Activated gamma-delta T cell treated with Interleukin-2 at 50 U/mL for 16 hours (primary cell): ENCODE data around the gene GPRASP2.
"Not testable (repeated sequence)": the region's sequence is repeated elsewhere in the genome, so short reads cannot be mapped to it uniquely, and the experiment has no call there.

ENCODE experiments used
- DNase-seq: peaks from one replicate; pipeline ENCODE4 v3.0.0-alpha.2; 2020

Gene GPRASP2

DNA sequence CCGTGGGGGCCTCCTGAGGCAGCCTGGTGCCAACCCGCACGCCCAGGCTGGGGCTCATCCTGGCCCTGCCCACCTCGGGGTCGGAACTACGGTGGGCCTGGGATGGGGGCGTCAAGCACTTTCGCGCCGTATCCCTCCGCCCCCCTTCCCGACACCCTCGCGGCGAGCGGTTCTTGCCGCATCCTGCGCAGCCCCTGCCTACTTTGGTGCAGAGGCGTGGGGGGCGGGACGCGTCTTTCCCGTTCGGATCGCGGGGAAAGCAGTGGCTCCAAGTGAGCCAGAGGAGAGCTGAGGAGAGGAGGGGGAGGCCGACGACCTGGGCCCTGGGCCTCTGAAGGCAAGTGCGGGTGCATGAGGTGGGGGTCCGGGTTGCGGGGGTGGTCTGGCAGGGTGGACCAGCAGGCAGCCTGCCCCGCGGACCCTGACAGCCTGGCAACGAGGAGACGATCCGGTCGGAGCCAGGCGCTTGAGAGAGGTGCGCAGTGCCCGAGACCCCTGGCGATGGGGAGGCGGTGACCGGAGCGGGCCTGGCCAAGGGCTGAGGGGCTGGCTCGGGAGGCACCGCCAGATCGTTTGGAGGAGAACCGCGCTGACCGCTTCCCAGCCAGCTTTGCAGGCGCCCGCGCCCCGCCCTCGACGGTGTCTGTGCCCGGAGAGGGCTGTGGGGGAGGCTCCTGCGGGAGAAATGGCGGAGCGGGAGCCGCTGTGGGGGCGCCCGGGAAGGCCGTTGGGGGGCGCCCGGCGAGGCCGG, at the start of gene GPRASP2:
TSS of gene GPRASP2 (plus strand) at position 233 of the 751 bp plus-strand sequence. CDS start 2,422 bp downstream, outside the sequence.
- DNase-seq = no peak

DNA sequence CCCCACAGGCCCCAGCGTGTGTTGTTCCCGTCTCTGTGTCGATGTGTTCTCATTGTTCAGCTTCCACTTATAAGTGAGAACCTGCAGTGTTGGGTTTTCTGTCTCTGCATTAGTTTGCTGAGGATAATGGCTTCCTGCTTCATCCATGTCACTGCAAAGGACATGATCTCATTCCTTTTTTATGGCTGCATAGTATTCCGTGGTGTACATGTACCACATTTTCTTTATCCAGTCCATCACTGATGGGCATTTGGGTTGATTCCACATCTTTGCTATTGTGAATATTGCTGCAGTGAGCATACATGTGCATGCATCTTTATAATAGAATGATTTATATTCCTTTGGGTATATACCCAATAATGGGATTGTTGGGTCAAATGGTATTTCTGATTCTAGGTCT, 48.4 kb upstream of the GPRASP2 start:
- not testable (repeated sequence) for DNase-seq

DNA sequence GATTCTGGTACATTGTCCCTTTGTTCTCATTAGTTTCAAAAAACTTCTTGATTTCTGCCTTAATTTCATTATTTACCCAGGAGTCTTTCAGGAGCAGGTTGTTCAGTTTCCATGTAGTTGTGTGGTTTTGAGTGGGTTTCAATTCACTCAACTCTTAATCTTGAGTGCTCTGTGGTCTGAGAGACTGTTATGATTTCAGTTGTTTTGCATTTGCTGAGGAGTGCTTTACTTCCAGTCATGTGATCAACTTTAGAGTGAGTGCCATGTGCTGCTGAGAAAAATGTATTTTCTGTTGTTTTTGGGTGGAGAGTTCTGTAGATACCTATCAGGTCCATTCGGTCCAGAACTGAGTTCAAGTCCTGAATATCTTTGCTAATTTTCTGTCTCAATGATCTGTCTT, 45.2 kb upstream of the GPRASP2 start:
- not testable (repeated sequence) for DNase-seq

DNA sequence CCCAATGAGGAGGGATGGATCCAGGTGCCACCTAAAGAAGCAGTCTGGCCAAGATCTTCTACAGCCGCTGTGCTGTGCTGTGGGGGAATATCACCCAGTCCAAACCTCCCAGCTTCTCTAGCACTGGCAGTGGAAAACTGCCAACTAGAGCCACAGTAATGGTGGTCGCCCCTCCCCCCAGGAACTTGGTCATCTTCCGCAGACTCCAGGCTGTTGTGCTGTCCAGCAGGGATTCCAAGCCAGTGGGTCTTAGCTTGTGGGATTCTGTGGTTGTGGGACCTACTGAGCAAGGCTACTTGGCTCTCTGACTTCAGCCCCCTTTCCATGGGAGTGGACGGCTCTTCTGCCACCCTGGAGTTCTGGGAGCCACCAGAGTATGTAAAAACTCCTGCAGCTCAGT, 42.7 kb upstream of the GPRASP2 start:
- no peak for DNase-seq

DNA sequence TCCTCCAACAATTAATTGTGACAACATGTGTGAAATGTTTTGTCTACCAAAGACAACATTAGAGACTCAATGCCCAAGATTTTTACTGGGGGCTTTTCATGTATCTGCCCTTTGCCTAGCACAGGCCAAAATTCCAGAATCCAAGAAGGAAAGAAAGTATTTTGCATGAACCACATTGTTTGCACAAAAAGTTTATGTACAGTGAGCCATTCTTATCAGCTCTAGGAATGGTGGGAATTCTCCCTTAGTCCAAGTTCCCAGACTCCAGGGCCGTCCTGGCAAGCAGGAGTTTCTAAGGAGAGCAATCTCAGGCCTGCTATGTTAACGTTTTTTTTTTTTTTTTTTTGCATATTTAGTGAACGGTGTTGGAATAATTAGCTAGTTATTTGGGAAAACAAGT, 39.4 kb upstream of the GPRASP2 start:
- DNase-seq = no peak

DNA sequence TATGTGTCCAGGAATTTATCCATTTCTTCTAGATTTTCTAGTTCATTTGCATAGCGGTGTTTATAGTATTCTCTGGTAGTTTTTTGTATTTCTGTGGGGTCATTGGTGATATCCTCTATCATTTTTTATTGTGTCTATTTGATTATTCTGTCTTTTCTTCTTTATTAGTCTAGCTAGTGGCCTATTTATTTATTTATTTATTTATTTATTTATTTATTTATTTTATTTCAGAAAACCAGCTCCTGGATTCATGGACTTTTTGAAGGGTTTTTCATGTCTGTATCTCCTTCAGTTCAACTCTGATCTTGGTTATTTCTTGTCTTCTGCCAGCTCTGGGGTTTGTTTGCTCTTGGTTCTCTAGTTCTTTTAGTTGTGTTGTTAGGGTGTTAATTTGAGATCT, 34.8 kb upstream of the GPRASP2 start:
- DNase-seq = not testable (repeated sequence)

DNA sequence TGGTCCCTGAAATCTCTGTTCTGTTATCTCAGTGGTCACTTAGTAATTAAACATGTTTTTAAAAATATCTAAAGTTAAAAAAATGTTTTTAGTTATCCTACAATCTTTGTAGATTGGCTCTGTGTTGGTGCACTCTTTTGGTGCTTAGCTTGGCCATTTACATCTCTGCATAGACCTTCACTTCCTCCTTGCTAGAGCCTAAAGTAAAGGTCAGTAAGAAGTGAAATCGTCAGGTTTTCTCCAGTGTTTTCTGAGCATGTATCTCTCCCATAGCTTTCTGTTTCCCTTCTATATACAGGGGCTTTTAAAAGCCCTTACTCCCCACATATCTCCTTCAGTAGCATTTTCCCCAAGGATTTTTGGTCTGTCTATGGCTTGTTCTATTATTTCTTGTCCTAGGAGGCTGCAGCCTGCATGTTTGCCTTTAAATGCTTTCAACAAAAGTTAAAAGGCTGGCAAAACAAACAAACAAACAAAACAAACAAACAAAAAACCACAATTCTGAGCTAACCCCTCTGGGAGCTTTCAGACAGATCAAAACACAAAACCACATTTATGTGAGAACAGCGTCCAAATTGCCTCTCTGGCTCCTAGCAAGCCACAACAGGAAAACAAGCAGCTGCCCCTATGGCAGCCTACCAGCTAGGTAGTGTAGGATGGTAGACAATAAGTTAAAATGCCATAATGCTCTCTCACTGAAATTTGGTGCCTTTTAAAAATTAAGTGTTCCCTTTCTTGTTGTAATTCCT, 27.3 kb upstream of the GPRASP2 start:
- no peak for DNase-seq

DNA sequence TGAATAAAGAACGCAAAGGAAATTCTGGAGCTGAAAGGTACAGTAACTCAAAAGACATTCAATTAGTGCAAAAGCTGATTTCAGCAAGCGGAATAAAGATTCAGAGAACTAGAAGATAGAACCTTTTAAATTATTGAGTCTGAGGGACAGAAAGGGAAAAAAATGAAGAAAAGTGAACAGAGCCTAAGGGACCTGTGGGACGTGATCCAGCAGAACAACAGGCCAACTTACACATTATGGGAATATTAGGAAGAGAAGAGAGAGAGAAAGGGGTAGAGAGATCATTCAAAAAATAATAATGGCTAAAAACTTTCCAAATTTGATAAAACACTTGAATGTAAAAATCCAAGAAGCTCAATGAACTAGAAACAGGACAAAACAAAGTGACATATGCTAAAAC, 17.5 kb upstream of the GPRASP2 start:
- no peak for DNase-seq

DNA sequence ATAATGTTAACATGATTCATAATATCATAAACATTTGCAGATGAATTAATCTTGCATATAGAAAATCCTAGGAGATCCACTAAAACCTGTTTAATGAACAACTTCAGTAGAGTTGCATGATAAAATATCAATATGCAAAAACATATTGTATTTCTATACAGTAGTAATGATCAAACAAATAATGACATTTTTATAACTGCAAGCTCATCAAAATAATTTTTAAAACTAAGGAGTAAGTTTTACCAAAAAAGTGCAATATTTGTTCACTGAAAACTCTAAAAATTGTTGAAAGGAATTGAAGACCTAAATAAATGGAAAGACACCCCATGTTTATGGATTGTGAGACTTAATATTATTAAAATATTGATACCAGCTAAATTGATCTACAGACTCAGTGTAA, 15.9 kb upstream of the GPRASP2 start:
- no peak for DNase-seq

DNA sequence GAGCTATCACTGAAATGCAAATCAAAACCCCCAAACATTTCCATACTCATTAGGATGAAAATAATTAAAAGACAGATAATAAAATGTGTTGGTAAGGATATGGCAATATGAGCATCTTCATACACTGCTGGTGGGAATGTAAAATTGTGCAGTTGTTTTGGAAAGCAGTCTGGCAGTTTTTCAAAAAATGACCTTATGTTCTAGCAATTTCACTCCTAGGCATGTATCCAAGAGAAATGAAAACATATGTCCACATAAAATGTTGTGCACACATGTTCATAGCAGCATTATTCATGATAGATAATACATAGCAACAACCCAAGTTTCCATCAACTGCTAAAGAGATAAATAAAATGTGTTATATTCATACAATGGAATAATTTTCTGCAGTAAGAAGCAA, 14.8 kb upstream of the GPRASP2 start:
- DNase-seq = no peak

DNA sequence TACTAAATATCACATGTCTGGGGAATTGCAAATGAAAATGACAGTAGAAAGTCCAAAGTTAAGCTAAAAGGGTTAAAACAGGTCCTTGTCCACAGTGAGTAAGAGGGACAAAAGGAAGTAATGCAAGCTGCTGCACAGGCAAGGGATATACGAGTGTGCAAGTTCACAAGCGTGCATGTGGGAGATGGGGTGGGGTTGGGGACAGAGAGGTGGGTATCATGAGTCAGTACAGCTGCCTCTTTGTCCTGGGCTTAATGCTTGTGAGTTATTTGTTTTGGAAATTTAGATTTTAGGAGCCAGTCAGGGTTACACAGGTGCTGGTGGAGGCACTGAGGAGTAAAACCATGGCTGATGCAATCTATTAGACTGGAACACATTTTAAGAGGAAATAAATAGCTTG, 3.3 kb upstream of the GPRASP2 start:
- DNase-seq = no peak

DNA sequence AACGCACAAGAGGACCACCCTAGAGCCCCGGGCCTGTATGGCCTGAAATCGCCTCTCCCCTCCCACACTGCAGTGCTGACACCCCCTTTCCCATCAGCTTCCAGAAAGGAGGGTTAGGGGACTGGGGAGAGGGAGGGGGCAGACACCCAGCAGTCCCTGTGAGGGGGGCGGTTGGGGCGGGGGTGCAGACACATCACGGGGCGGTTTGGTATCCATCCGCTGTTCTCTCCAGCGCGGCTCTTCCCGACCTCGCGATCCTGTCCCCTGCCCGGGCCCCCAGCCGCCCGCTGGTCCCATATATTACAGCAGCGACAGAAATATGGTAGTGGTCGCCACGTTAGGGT, 404 bp upstream of the GPRASP2 start:
- DNase-seq = no peak

DNA sequence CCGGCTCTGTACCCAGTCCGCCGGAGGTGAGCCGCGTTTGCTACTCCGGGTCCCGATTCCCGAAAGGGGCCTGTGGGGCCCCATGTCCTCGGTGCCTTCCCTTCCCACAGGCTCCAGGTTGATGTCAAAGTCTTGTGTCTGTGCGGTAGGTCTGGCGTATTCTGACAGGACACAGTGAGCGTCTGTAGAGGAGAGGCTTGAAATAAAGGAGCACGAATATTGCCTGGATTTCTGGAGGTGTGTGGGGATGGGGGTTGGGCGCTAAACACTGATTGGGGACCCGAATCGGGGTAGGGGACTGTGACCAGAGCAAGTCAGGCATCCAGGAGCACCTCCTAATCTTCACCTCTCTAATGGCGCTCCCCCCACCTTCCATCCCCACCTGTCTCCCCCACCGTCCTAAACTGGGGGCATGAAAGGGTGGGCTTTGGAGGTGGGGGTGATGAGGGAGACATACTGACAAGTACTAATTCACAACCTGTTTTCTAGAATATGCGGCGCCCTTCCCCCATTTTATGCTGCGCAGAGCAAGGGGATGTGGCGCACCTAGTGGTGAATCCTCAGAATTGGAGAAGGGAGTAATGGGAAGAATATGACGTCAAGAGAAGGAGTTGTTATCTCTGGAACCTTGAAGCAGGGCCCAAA, 855 bp downstream of the GPRASP2 start:
- no peak for DNase-seq

DNA sequence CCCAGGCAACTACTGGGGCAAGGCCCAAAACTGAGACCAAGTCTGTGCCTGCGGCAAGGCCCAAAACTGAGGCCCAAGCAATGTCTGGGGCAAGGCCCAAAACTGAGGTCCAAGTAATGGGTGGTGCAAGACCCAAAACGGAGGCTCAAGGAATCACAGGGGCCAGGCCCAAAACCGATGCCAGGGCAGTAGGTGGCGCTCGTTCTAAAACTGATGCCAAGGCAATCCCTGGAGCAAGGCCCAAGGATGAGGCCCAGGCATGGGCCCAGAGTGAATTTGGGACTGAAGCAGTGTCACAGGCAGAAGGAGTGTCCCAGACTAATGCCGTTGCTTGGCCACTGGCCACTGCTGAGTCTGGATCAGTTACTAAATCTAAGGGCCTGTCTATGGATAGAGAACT, 2.7 kb downstream of the GPRASP2 start:
- no peak for DNase-seq

DNA sequence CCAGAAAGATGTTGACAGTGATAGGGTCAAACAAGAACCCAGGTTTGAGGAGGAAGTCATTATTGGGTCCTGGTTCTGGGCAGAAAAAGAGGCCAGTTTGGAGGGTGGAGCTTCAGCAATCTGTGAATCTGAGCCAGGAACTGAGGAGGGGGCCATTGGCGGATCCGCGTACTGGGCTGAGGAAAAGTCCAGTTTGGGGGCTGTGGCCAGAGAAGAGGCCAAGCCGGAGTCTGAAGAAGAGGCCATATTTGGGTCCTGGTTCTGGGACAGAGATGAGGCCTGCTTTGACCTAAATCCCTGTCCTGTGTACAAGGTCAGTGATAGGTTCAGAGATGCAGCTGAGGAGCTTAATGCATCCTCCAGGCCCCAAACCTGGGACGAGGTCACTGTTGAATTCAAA, 3.7 kb downstream of the GPRASP2 start:
- DNase-seq = no peak

DNA sequence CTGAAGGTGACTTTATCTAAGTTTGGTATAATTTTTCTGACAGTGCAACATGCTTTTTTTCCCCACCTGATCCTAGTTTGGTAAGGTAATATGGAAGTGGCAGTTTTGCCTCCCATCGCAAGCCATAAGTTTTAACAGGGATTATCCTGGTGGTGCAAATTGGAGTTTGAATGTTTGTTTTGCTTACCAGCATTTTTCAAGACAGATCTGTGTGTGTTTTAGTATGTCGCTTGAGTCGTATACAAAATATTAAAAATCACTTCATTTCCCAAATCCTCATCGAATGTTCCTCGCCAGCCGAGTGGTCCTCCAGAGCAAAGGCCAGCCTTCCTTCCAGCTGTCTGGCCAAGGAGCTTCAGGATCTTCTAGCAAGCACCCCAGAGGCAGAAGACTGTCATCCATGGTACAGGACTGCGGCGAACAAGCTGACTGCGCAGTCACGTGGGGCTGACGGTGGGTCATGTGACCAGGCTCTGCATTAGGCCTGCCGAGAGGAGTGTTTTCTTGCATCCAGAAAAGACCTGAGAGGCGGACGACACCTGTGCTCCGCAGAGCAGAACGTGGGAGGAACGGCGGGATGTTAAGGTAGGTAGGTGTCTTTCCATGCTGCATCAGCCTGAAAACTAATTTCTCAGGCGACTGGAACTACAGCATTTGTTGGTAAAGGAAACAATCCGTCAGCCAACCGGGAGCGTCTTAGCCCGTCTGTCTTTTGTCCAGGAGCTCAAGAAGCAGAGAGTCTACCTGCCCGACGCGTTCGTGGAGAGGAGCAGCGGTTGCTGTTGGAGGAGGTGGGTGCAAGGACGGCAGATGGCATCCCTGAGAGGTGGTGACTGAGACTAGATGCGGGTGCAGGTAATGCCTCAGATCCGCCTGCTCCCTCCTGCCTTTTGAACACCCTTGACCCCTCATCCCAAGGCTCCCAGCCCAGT, 8.3 kb downstream of the GPRASP2 start, which contains the start of gene GPRASP3:
TSS of gene GPRASP3 (plus strand) at position 507 of the 932 bp plus-strand sequence. CDS start 28,253 bp downstream, outside the sequence.
- DNase-seq = peak; percentile 64

DNA sequence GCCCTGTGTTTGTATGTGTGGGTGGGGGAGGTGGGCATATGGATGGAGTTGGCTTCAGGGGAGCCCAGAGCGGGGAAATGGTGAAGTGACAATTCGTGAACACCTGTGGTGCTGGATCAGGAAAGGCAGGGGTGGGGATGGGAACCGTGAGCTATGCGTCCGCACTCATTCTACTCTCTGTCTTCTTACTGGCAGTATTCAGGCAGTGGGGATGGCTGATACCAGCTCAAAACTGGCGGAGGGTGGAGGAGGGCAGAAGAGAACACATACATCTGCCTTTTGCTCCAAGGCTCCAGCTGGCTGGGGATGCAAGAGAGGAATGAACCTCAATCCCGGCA, 8.9 kb downstream of the GPRASP2 start:
- not testable (repeated sequence) for DNase-seq

DNA sequence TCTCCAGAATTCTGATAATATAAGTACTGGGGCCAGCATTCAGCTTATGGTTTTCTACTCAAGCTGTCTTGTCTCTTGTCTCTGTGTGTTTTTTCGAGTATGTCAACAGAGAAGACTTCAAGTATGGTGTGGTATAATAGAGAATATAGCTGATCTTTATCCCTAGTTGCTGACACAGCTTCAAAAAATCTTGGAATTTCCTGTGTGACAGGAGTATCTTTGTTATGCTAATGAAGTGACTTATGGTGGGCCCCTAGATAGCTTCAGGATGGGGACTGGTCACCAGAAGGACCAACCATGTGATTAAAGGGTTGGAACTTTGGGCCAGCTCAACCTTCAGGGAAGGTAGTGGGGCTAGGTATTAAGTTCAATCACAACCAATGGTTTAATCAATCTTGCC, 11.2 kb downstream of the GPRASP2 start:
- no peak for DNase-seq

DNA sequence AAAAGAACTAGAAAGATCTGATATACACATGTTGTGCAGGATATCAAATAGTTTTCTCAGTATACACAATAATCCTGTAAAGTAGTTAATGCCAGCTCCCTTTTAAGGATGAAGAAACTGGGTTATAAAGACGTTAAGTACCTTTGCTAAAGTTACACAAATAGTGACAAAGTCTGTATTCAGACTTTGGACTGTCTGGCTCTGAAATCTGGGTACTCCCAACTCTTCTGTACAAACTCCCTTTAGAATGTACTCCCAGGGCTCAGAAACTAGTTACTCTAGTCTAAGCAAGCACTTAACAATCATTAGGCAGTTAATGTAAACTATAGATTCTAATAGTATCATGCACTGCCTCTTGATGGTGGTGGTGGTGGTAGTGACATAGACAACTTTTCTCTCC, 15.5 kb downstream of the GPRASP2 start:
- DNase-seq = no peak

DNA sequence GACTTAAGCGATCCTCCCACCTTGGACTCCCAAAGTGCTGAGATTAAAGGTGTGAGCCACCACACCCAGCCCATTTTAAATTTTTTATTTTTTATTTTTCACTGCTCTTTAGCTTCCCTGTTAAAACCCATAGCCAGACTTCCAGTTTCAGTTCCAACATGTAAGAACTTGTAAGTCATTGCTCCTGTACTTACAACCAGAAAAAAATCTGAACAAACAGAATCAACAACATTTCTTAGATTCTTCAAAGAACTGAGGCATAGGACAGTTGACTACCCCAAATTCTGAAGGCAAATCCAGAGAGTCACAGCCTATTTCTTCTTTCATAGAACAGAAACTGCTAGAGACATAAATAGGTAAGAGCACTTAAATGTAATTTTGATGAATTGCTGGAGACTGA, 16.4 kb downstream of the GPRASP2 start:
- no peak for DNase-seq

DNA sequence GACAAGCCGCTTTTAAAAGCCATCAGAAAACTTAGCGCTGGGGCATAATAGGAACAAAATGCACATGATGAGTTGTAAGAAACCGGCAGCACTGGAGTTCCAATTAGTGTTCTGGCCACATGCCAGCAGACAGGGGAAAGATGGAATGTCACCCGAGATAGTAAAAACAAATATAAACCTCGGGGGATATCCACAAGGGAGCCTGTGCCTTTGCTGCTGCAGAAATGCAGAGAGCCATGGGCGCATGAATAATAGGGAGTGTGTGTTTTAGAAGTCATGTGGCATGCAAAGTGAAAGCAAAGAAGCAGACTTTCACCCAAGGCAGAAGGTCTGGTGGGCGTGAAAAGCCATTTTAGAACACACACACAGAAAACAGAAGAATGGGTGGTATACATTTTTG, 27.4 kb downstream of the GPRASP2 start:
- no peak for DNase-seq

DNA sequence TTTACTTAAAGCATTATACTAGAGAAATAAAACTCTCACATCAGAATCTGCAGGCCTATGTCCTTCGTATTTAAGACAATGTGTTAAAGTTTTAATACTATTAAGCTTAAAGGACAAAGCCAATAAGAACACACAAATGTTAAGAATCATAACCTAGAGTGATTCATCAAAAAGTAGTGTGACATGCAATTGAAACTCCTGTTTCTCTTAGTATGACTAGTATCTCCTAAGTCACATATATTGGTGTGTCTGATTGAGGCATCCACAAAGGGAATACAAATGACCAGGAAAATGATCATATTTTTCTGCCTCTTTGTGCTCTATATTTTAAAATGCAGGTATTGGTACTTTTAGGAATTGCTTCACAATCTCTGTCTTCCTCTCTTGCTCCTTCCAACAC, 32.1 kb downstream of the GPRASP2 start:
- no peak for DNase-seq

DNA sequence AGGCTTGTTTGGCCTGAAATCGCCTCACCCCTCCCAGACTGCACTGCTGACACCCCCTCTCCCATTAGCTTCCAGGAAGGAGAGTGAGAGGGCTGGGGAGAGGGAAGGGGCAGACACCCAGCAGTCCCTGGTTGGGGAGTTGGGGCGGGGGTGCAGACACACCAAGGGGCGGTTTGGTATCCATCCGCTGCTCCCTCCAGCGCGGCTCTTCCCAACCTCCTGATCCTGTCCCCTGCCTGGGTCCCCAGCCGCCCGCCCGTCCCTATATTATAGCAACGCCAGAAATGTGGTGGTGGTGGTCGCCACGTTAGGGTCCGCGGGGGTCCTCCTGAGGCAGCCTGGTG, 33.2 kb downstream of the GPRASP2 start:
- DNase-seq = no peak
